Heart right ventricle (tissue), 16 donors: ENCODE data around the gene PRELID3B. TPM values are rescaled to one million over a fixed set of nuclear protein-coding genes. Genes with fewer than 3 reads are reported as not detected.

Source experiments
- ATAC-seq, 8 donors: fragments of 200-7000 bp; cut with Tn5 transposase; one replicate each; pipeline ENCODE4 v1.9.1; 2020; ENCODE audit warnings: mild to moderate bottlenecking in 8 of 8, moderate library complexity in 8 of 8, moderate number of reproducible peaks in 1 of 8
- DNase-seq, 2 donors: peaks; one replicate each; pipeline ENCODE4 v3.0.0-alpha.2; 2020
- H3K27ac ChIP-seq, 10 donors: fragments of 200-600 bp; sonication (generic) in 2 of 10; one replicate each; pipeline versions ENCODE4 v1.5.0 to v1.8.0; 2020 to 2022; ENCODE audit warnings: mild to moderate bottlenecking in 3 of 10
- H3K27me3 ChIP-seq, 7 donors: fragments of 200-600 bp; one replicate each; pipeline ENCODE4 v1.8.0; 2021 to 2022; ENCODE audit warnings: mild to moderate bottlenecking in 2 of 7
- H3K36me3 ChIP-seq, 9 donors: fragments of 200-600 bp; sonication (generic) in 1 of 9; one replicate each; pipeline versions ENCODE4 v1.5.0 to v1.8.0; 2020 to 2022; ENCODE audit warnings: mild to moderate bottlenecking in 2 of 9
- H3K4me1 ChIP-seq, 9 donors: fragments of 200-600 bp; sonication (generic) in 1 of 9; one replicate each; pipeline versions ENCODE4 v1.5.0 to v1.8.0; 2020 to 2022; ENCODE audit warnings: mild to moderate bottlenecking in 4 of 9
- H3K4me3 ChIP-seq, 10 donors: fragments of 200-600 bp; sonication (generic) in 2 of 10; one replicate each; pipeline versions ENCODE4 v1.5.0 to v1.8.0; 2020 to 2022; ENCODE audit warnings: mild to moderate bottlenecking in 7 of 10, moderate library complexity in 2 of 10
- H3K9me3 ChIP-seq, 11 donors: fragments of 200-600 bp in 10 of 11; sonication (generic) in 2 of 11; one replicate each; pipeline versions ENCODE4 v1.5.0 to v1.8.0; 2013 to 2022; ENCODE audit warnings: mild to moderate bottlenecking in 2 of 11, control low read depth in 1 of 11, moderate library complexity in 1 of 11
- WGBS, 2 donors: extraction: QIAGEN DNeasy Blood & Tissue Kit; methylation state at CpG; one replicate each; pipeline ENCODE4 v1.1.7; 2013; ENCODE audit warnings: inconsistent platforms in 1 of 2; 5-methylcytosine and 5-hydroxymethylcytosine counted together
- intact Hi-C, 10 donors: fragments of 100-400 bp; cut with DNase I; formaldehyde crosslinking; loops; one replicate each; pipeline versions ENCODE4 v1.11.1 to v1.14.2; 2022
- polyA plus RNA-seq, 2 donors: library from polyadenylated mRNA; stranded (reverse); fragments of 200-250 nt; gene quantifications; one replicate each; pipeline ENCODE4 v1.2.3, GENCODE V29; 2013
- total RNA-seq, 10 donors: library from RNA; stranded (reverse); fragmentation: NEBNext Ultra II Directional in 3 of 10; extraction: Animal tissue kit (Norgen Biotek cat#: 25700) in 3 of 10; gene quantifications; one replicate each; pipeline versions ENCODE4 v1.2.1 to v1.2.4, GENCODE V29; 2021 to 2023
- TF ChIP-seq, protein P1 (sequence below), 9 donors: fragments of 200-600 bp; sonication (generic) in 2 of 9; IDR thresholded peaks; one replicate each; pipeline versions ENCODE4 v1.5.0 to v1.8.0; 2021 to 2022; ENCODE audit warnings: antibody characterized with exemption in 9 of 9, mild to moderate bottlenecking in 5 of 9, moderate library complexity in 1 of 9
- donor health status: Arrhythmogenic right ventricular cardiomyopathy.
- donor health status: ischemic (EF 13 %, LVEDD 7.1; RV severe dilation, severe dysfunction).
- donor health status: healthy with polysubstance abuse.
- donor health status: DM: no; HTN: yes; CAD: no.
- donor health status: DM: no; HTN: no; CAD: no.
- donor health status: ischemic (EF 25% LVEDD 6.9; RV normal size, moderate dysfunction).
- donor health status: ischemic (EF 25% LVEDD 5.7; RV mildly dilated, moderate dysfunction).
- donor health status: healthy.
- donor health status: DM: yes; HTN: yes; CAD: no.
- donor health status: Ischemic cardiomyopathy.
- donor health status: ischemic (EF 35%, LVEDD 5.7; RV mildly dilated, moderate dysfunction).
- donor health status: nonischemic (EF 11% LVEDD 7.7; RV severe dilation, severe dysfunction).
- donor health status: DM: yes; HTN: yes; CAD: no.
- donor health status: PGD.
- donor health status: ischemic (EF 29% LVEDD 5.4; RV normal size, mild dysfunction).
- donor health status: nonischemic (EF 23%, LVEDD 6.1; RV moderate dilation, normal function).

The PRELID3B gene
- total and polyA plus RNA-seq, 12 donors, result 11.5 to 55.9 (median 45.3) TPM

DNA sequence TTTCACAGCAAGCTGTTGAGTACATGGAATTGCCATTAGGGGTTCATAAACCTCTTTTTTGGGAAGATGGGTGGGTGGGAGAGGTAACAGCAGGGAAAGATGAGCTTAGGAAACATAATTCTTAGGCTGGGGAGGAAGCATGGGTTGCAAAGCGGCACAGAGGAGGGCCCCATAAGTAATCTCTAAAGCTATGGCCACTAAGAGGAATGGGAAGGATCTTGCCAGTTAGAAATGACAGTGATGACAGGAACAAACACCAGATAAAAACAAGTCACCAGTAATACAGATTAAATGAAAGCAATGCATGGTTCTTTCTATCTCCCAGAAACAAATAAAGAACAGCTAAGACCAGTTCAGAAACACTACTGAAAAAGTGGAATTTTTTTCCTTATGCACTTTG, 31.0 kb upstream of the PRELID3B start:
- DNase-seq, result no peak
- Histone ChIP-seq H3K27me3 (peaks cover 0 to 38% (median 21%) of the 10 kb centered on the region in 7 donors), H3K9me3 (no peaks in the 10 kb centered on the region), H3K4me3 (no peak overlapping the region), H3K27ac (no peak overlapping the region), H3K4me1 (peaks cover 0 to 18% (median 5%) of the 10 kb centered on the region in 9 donors), H3K36me3 (no peaks in the 10 kb centered on the region)
- intact Hi-C loops, result no loop called here
- ATAC-seq, result peak in 3 of 8 donors; percentile 51 to 78 (median 63)
- TF ChIP-seq, protein P1, sequence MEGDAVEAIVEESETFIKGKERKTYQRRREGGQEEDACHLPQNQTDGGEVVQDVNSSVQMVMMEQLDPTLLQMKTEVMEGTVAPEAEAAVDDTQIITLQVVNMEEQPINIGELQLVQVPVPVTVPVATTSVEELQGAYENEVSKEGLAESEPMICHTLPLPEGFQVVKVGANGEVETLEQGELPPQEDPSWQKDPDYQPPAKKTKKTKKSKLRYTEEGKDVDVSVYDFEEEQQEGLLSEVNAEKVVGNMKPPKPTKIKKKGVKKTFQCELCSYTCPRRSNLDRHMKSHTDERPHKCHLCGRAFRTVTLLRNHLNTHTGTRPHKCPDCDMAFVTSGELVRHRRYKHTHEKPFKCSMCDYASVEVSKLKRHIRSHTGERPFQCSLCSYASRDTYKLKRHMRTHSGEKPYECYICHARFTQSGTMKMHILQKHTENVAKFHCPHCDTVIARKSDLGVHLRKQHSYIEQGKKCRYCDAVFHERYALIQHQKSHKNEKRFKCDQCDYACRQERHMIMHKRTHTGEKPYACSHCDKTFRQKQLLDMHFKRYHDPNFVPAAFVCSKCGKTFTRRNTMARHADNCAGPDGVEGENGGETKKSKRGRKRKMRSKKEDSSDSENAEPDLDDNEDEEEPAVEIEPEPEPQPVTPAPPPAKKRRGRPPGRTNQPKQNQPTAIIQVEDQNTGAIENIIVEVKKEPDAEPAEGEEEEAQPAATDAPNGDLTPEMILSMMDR (IDR thresholded peaks at IDR 0.05), result no peak
- WGBS, 2 donors, result 21 to 59% methylated on average over 1 of the region's 1 CpG

DNA sequence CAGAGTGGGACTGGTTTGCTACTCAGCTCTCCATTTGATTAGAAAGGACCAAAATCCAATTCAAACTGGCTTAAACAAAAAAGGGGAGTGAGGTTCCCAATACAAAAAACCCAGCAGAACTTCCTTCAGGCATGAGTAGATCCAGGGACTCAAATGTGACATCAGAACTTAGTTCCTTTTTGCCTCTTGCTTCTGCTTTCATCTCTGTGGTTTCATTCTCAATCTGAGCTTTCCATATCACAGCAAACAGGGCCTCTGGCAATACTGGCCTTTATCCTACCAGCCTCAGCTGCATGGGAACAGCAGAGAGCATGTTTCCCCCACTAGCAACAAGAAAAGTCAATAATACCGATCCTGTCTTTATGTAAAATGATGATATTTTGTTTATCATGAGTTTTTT, 28.6 kb upstream of the PRELID3B start:
- H3K27ac ChIP-seq, result peak overlapping the region in 1 of 10 donors; percentile 34
- H3K27me3 ChIP-seq, result peaks cover 0 to 27% (median 13%) of the 10 kb centered on the region in 7 donors
- DNase-seq (no peak), ATAC-seq (no peak)
- H3K4me3 ChIP-seq, result no peak overlapping the region
- H3K9me3 ChIP-seq, result no peaks in the 10 kb centered on the region
- peaks cover 0 to 20% (median 5%) of the 10 kb centered on the region in 9 donors for H3K4me1 ChIP-seq
- intact Hi-C loops, result no loop called here
- 90 to 98% methylated on average over 1 of the region's 1 CpG for WGBS, 2 donors
- TF ChIP-seq, protein P1 (IDR thresholded peaks at IDR 0.05), result no peak
- H3K36me3 ChIP-seq, result no peaks in the 10 kb centered on the region

DNA sequence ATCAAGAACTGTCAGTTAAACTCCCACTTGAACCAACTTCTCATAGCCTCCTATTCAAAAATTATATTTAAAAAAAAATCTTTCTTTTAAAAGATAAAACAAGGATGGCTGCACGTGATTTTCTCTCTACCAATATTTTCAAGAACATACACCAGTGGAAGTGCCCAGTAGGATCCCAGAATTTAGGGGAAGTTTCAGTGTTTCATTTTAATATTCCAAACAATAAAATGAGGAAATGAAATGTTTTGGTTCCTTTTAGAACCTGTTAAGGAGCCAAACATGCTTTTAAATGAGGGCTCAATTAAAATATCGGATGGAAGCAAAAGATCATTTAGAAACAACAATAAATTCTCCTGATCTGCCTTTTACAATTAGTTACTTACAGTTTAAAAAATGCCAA, 26.4 kb upstream of the PRELID3B start:
- Histone ChIP-seq H3K4me1 (peaks cover 0 to 27% (median 10%) of the 10 kb centered on the region in 9 donors), H3K4me3 (no peak overlapping the region), H3K27me3 (peaks cover 0 to 22% (median 0%) of the 10 kb centered on the region in 7 donors), H3K36me3 (no peaks in the 10 kb centered on the region), H3K9me3 (no peaks in the 10 kb centered on the region), H3K27ac (no peak overlapping the region)
- ATAC-seq (no peak), DNase-seq (no peak)
- intact Hi-C loops, result no loop called here
- TF ChIP-seq, protein P1 (IDR thresholded peaks at IDR 0.05), result no peak
- WGBS, 2 donors, result 33 to 82% methylated on average over 2 of the region's 2 CpGs

DNA sequence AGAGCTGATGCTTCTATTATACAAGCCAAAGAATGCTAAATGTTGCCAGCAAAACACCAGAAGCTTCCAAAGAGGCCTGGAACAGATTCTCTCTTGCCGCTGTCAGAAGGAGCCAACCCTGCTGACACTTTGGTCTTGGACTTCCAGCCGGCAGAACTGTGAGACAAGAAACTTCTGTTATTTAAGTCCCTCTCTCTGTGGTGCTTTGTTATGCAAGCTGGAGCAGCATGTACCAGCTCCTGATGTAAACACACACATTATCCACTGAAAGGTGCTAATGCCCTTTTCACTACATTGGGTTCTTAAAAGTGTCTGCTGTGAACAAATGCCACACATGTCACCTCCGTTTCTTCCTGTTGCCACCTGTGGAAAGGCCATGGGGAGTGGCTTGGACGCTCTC, 25.9 kb upstream of the PRELID3B start:
- H3K27me3 ChIP-seq, result peaks cover 0 to 18% (median 0%) of the 10 kb centered on the region in 7 donors
- H3K4me3 ChIP-seq, result no peak overlapping the region
- H3K27ac ChIP-seq, result no peak overlapping the region
- H3K36me3 ChIP-seq, result no peaks in the 10 kb centered on the region
- intact Hi-C loops, result no loop called here
- TF ChIP-seq, protein P1 (IDR thresholded peaks at IDR 0.05), result no peak
- DNase-seq, result no peak
- H3K4me1 ChIP-seq, result peaks cover 0 to 30% (median 10%) of the 10 kb centered on the region in 9 donors
- ATAC-seq, result no peak
- 86 to 87% methylated on average over 4 of the region's 4 CpGs for WGBS, 2 donors
- no peaks in the 10 kb centered on the region for H3K9me3 ChIP-seq
